Smooth muscle cell (in vitro differentiated cells): ENCODE measurements around the gene RTN3. TPM values are rescaled to one million over a fixed set of nuclear protein-coding genes. Genes with fewer than 3 reads are reported as not detected.

Experiments used
- DNase-seq: peaks from one replicate; lab custom pipeline; 2025; ENCODE audit not compliant: unreplicated experiment; lab: John Stamatoyannopoulos, UW
- H2AFZ ChIP-seq: fragments of 200-600 bp; sonication (generic); 2 replicates; pipeline ENCODE4 v1.6.0; 2016; ENCODE audit warnings: antibody characterized with exemption, low read depth, mild to moderate bottlenecking
- H3F3A ChIP-seq: fragments of 200-600 bp; sonication (generic); 2 replicates; pipeline ENCODE4 v1.6.0; 2017; ENCODE audit warnings: antibody characterized with exemption, low read depth
- H3K27ac ChIP-seq: fragments of 200-600 bp; sonication (generic); 2 replicates; pipeline ENCODE4 v1.5.1; 2016; ENCODE audit warnings: low read depth, mild to moderate bottlenecking
- H3K27me3 ChIP-seq: fragments of 200-600 bp; sonication (generic); 2 replicates; pipeline ENCODE4 v1.6.1; 2016; ENCODE audit warnings: low read depth, mild to moderate bottlenecking
- H3K36me3 ChIP-seq: fragments of 200-600 bp; sonication (generic); 2 replicates; pipeline ENCODE4 v1.5.1; 2016; ENCODE audit warnings: low read depth
- H3K4me1 ChIP-seq: fragments of 200-600 bp; sonication (generic); 2 replicates; pipeline ENCODE4 v1.5.1; 2016; ENCODE audit warnings: low read depth
- H3K4me2 ChIP-seq: fragments of 200-600 bp; sonication (generic); 2 replicates; pipeline ENCODE4 v1.6.0; 2016; ENCODE audit warnings: mild to moderate bottlenecking
- H3K4me3 ChIP-seq: fragments of 200-600 bp; sonication (generic); 2 replicates; pipeline ENCODE4 v1.5.1; 2016; ENCODE audit warnings: mild to moderate bottlenecking
- H3K79me2 ChIP-seq: fragments of 200-600 bp; sonication (generic); 2 replicates; pipeline ENCODE4 v1.6.0; 2016; ENCODE audit warnings: low read depth, mild to moderate bottlenecking
- H3K9ac ChIP-seq: fragments of 200-600 bp; sonication (generic); 2 replicates; pipeline ENCODE4 v1.6.0; 2016; ENCODE audit warnings: low read depth
- H3K9me3 ChIP-seq: fragments of 200-600 bp; sonication (generic); replicated peaks from 2 replicates; pipeline ENCODE4 v1.5.1; 2016; ENCODE audit warnings: low read depth
- H4K20me1 ChIP-seq: fragments of 200-600 bp; sonication (generic); 2 replicates; pipeline ENCODE4 v1.6.0; 2016; ENCODE audit warnings: low read depth
- CTCF ChIP-seq: fragments of 200-600 bp; sonication (generic); IDR thresholded peaks from 2 replicates; pipeline ENCODE4 v1.5.1; 2017; ENCODE audit warnings: borderline replicate concordance, mild to moderate bottlenecking, antibody characterized with exemption; ENCODE audit not compliant: insufficient read depth, poor library complexity, severe bottlenecking
- WGBS: methylation state at CpG from one replicate; pipeline ENCODE4 v1.1.7; 2016; ENCODE audit warnings: low lambda C conversion rate; 5-methylcytosine and 5-hydroxymethylcytosine counted together
- polyA plus RNA-seq: library from polyadenylated mRNA; unstranded; fragments of >200 nt; fragmentation: Nextera tagmentation; extraction: Ambion mirVana; gene quantifications from 2 replicates; pipeline ENCODE4 v1.2.1, GENCODE V29; 2016
- total RNA-seq: library from RNA; depleted of rRNA; stranded (reverse); fragments of >200 nt; gene quantifications from 2 replicates; pipeline ENCODE4 v1.2.3, GENCODE V29; 2014

The RTN3 gene
- total and polyA plus RNA-seq, 2 experiments from 2014 or later, result 43.5 to 64.9 TPM

GRCh38 chr11:63749624-63750023, 68.3 kb downstream of the RTN3 start:
- Histone ChIP-seq H2AFZ (no peak overlapping the region), H3K4me2 (no peak overlapping the region), H3K36me3 (no peaks in the 10 kb centered on the region), H3K79me2 (no peaks in the 10 kb centered on the region), H3F3A (no peaks in the 10 kb centered on the region), H3K27ac (no peak overlapping the region), H4K20me1 (peaks cover 26% of the 10 kb centered on the region), H3K9me3 (no peaks in the 10 kb centered on the region), H3K4me1 (no peaks in the 10 kb centered on the region), H3K27me3 (no peaks in the 10 kb centered on the region), H3K9ac (no peak overlapping the region), H3K4me3 (no peak overlapping the region)
- WGBS, result 94% methylated on average over 4 of the region's 4 CpGs
- no peak for DNase-seq
- no peak for TF ChIP-seq CTCF

GRCh38 chr11:63756919-63757761, 75.8 kb downstream of the RTN3 start:
- WGBS, result 93% methylated on average over 5 of the region's 5 CpGs
- Histone ChIP-seq H2AFZ (no peak overlapping the region), H3K27ac (no peak overlapping the region), H3K9ac (no peak overlapping the region), H3K9me3 (no peaks in the 10 kb centered on the region), H3K36me3 (no peaks in the 10 kb centered on the region), H3K27me3 (no peaks in the 10 kb centered on the region), H3K4me1 (peaks cover 12% of the 10 kb centered on the region), H3K4me3 (no peak overlapping the region), H3F3A (peaks cover 8% of the 10 kb centered on the region), H4K20me1 (peaks cover 23% of the 10 kb centered on the region), H3K4me2 (no peak overlapping the region), H3K79me2 (no peaks in the 10 kb centered on the region)
- no peak for DNase-seq
- no peak for TF ChIP-seq CTCF

GRCh38 chr11:63760487-63761079, 79.3 kb downstream of the RTN3 start:
- Histone ChIP-seq H3K27ac (no peak overlapping the region), H3K36me3 (no peaks in the 10 kb centered on the region), H4K20me1 (peaks cover 58% of the 10 kb centered on the region), H3K9me3 (no peaks in the 10 kb centered on the region), H3F3A (peaks cover 15% of the 10 kb centered on the region), H3K9ac (no peak overlapping the region), H2AFZ (no peak overlapping the region), H3K27me3 (no peaks in the 10 kb centered on the region), H3K4me2 (no peak overlapping the region), H3K4me1 (peaks cover 31% of the 10 kb centered on the region), H3K4me3 (no peak overlapping the region), H3K79me2 (peaks cover 13% of the 10 kb centered on the region)
- no peak for TF ChIP-seq CTCF
- no peak for DNase-seq
- WGBS, result 78% methylated on average over 5 of the region's 5 CpGs
